LNCaP clone FGC (cell line): ENCODE measurements around the gene ZMAT3.

Experiments
- DNase-seq: peaks from one replicate; pipeline ENCODE4 v3.0.0-alpha.2; 2011; ENCODE audit warnings: low read depth
- H3K4me3 ChIP-seq: 2 replicates; pipeline ENCODE4 v1.5.1; 2011; ENCODE audit warnings: mild to moderate bottlenecking, low read depth, low read length, control low read depth
- CTCF ChIP-seq: IDR thresholded peaks from 2 replicates; pipeline ENCODE4 v1.5.1; 2012; ENCODE audit warnings: mild to moderate bottlenecking; ENCODE audit not compliant: control insufficient read depth, insufficient read depth; ENCODE audit errors: extremely low read depth

ZMAT3 gene

GRCh38 chr3:179081885-179082284 lies 10.3 kb upstream of the ZMAT3 start:
- no peak for DNase-seq
- TF ChIP-seq CTCF, result no peak
- no peak overlapping the region for H3K4me3 ChIP-seq

- no peak for DNase-seq
- no peak for TF ChIP-seq CTCF
- H3K4me3 ChIP-seq, result no peak overlapping the region
Observed at GRCh38 chr3:179079537-179079936, 7.9 kb upstream of the ZMAT3 start.

GRCh38 chr3:179076243-179077027 lies 4.8 kb upstream of the ZMAT3 start:
- no peak overlapping the region for H3K4me3 ChIP-seq
- no peak for TF ChIP-seq CTCF

DNA sequence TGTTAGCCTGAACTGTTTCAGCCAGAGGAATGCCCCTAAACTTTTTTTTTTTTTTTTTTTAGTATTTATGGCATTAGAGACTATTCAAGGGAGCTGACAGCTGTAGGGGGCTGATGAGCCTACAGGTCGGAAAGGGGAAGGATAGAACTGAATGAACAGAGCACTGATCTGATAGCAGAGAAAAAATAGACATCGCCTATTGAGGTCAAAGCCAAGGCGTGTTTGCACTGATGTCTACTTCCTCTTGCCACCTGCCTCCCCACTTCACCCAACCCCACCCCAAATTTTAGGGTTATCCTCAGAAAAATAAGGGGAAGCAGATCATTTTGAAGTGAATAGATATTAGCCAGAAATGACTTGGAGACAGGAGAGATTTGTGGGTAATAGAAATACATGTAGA lies 3.0 kb upstream of the ZMAT3 start:
- TF ChIP-seq CTCF, result no peak
- DNase-seq, result no peak

More at GRCh38 chr3:179076243-179077027, 4.8 kb upstream of the ZMAT3 start:
- DNase-seq, result no peak

GRCh38 chr3:179073816-179074215 lies 2.2 kb upstream of the ZMAT3 start:
- no peak for TF ChIP-seq CTCF
- no peak overlapping the region for H3K4me3 ChIP-seq
- DNase-seq, result no peak

More for the DNA sequence above, 3.0 kb upstream of the ZMAT3 start:
- no peak overlapping the region for H3K4me3 ChIP-seq

DNA sequence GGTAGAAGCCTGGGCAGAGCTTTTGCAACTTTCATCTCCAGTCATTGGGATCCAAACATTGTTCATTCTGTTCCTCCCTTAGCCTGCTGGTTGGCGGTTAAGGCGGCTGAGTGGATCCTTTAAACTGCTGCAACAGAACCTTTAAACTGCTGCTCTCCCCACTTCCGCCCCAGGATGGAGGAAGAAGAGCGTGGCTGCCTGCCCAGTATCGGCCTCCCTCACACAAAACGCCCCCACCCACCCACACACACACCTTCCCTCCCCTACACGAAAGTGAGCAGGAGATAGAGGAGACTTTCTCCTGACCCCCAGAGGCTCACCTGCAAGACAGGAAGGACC lies 460 bp upstream of the ZMAT3 start:
- no peak for TF ChIP-seq CTCF
- H3K4me3 ChIP-seq, result peak overlapping the region; percentile 83
- DNase-seq, result no peak

GRCh38 chr3:179071027-179071322 lies 634 bp downstream of the ZMAT3 start:
- DNase-seq, result no peak
- no peak for TF ChIP-seq CTCF
- H3K4me3 ChIP-seq, result peak overlapping the region; percentile 83
